Dedifferentiated amniotic fluid mesenchymal stem cell (primary cell): Measurements from ENCODE around the gene TKTL2.

ENCODE experiments used
- DNase-seq: peaks from one replicate; pipeline ENCODE4 v3.0.0-alpha.2; 2016; ENCODE audit errors: extremely low spot score

Gene TKTL2, protein sequence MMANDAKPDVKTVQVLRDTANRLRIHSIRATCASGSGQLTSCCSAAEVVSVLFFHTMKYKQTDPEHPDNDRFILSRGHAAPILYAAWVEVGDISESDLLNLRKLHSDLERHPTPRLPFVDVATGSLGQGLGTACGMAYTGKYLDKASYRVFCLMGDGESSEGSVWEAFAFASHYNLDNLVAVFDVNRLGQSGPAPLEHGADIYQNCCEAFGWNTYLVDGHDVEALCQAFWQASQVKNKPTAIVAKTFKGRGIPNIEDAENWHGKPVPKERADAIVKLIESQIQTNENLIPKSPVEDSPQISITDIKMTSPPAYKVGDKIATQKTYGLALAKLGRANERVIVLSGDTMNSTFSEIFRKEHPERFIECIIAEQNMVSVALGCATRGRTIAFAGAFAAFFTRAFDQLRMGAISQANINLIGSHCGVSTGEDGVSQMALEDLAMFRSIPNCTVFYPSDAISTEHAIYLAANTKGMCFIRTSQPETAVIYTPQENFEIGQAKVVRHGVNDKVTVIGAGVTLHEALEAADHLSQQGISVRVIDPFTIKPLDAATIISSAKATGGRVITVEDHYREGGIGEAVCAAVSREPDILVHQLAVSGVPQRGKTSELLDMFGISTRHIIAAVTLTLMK

DNA sequence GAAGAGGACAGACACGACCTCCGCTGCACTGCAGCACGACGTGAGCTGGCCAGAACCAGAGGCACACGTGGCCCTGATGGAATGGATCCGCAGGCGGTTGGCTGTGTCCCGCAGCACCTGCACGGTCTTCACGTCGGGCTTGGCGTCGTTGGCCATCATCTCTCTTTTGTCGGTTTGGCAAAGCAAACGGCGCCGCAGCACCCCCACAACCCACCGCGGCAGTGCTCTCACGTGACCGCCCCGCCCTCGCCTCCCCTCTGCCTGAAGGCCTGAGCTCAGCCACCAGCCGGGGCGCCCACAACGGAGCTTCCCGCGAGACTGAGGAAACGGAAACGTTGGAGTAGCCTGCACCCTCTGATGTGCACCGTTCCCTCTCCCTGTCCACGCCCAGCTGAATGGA, at the start of gene TKTL2:
Gene TKTL2, minus strand, starts transcription at position 179 of the 400 bp plus-strand sequence. Its CDS starts 20 bp downstream, at position 159.
- no peak for DNase-seq

DNA sequence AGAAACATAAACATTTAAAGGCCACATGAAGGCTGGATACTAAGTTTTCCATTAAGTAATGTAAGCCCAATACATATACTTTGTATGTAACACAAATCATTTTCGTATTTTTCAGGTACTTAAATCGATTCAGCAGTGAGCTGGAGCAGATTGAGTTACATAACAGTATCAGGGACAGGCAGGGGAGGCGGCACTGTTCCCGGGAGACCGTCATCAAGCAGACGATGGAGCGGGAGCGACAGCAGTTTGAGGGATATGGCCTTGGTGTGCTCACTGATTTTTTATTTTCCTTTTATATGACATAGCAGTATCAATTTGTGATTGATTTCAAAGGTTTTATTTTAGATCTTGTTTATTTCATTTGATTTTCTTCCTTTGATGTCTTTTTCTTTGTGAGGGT, 41.6 kb upstream of the TKTL2 start:
- no peak for DNase-seq

GRCh38 chr4:163505374-163505773, 31.8 kb upstream of the TKTL2 start:
- DNase-seq = no peak

GRCh38 chr4:163500586-163500985, 27.0 kb upstream of the TKTL2 start:
- DNase-seq = no peak

GRCh38 chr4:163495900-163496299, 22.3 kb upstream of the TKTL2 start:
- no peak for DNase-seq

DNA sequence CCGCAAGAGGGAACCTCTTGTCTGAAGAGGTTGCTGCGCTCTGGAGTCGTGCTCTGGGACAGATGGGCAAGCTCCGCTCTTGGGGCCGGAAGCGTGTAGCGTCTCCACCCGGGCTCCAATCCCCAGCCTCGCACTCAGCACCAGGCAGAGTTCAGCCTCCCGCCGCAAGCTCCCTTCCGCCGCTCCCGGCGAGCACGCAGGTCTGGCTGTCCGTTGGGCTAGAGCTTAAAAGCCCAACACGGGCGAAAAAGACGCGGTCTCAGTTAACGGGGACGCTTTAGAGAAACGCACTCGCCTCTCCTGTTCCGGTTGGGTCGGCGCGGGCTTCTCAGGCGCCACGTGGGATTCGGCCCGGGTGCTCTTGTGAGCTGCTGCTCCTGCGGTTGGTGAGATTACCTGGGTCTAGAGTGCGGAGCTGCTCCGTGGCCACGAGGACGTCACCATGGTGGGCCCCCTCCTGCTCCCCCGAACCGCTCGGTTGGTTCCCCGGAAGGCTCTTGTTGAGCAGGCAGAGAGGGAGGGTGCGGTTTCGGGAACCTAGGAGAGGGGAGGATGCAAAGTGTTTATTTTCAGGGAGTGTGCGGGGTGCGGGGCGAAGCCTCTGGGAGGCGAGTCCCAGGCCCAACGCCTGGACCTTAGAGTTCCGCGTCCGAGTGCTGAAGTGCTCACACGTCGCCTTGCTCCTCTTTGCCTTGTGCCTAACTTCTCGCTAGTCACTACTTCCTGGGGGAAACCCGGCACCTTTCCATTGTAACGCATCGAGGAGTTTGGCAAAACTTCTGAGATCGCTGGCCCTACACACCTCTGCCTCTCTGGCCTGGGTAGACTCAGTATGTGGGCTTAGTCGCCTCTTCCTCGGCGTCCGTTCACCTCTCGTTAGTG, 21.0 kb upstream of the TKTL2 start, which contains the start of gene TMA16:
Gene TMA16, plus strand, starts transcription at position 331 of the 882 bp plus-strand sequence. Its CDS starts 112 bp downstream, at position 443.
- peak; percentile 92 for DNase-seq

- no peak for DNase-seq
Measured at GRCh38 chr4:163493643-163494359, 20.2 kb upstream of the TKTL2 start.

DNA sequence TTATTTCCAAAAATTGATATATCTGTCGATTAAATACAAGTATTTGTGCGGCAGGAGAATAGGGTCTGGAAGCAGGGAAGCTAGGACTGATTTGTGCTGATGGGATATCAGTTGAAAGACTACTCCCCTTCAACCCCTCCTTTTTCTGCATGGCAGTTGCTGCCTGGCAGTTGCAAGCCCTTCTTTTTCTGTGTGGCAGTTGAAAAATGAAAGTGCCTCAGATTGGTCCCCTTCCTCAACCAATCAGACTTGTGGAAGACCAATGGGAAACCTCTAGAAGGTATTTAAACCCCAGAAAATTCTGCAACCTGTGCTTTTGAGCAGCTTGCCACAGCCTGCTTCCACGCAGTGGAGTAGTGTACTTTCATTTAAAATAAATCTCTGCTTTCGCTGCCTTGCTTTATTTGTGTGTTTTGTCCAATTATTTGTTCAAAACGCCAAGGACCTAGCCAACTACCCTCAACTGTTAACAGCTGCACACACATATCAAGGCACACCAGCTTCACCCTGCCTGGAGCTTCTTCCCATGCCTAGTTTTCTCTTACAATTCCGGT, 19.5 kb upstream of the TKTL2 start:
- no peak for DNase-seq

GRCh38 chr4:163489929-163490328, 16.4 kb upstream of the TKTL2 start:
- DNase-seq = no peak

- DNase-seq = no peak
Measured at GRCh38 chr4:163486321-163486720, 12.8 kb upstream of the TKTL2 start.

GRCh38 chr4:163485589-163485988, 12.0 kb upstream of the TKTL2 start:
- no peak for DNase-seq

- DNase-seq = peak; percentile 33
Measured at GRCh38 chr4:163484906-163485305, 11.4 kb upstream of the TKTL2 start.

DNA sequence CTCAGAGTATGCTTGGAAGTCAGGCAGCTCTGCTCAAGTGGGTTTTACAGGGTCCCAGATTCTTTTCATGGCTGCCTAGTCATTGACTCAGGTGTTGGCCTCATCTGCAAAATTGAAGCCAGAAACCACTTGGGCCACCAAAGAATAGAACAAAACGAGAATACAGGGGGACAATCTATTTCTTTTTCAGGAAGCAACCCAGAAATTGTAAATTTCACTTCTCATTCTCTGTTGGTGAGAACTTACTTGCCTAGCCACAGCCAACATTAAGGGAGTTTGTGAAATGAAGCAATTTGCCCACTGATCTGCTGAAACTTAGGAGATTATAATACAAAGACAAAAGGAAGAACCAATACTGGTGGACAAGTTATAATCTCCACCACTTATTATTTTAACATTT, 8.6 kb upstream of the TKTL2 start:
- no peak for DNase-seq

GRCh38 chr4:163476761-163477438, 3.3 kb upstream of the TKTL2 start:
- DNase-seq = no peak

GRCh38 chr4:163474027-163474426, 473 bp upstream of the TKTL2 start:
- DNase-seq = no peak

DNA sequence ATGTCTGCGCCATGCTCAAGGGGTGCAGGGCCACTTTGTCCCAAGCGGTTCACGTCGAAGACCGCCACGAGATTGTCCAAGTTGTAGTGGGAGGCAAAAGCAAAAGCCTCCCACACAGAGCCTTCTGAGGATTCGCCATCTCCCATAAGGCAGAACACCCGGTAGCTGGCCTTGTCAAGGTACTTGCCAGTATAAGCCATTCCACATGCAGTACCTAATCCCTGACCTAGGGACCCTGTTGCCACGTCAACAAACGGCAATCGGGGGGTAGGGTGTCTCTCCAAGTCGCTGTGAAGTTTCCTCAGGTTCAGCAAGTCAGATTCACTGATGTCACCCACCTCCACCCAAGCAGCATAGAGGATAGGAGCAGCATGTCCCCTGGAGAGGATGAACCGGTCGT, 424 bp downstream of the TKTL2 start:
- no peak for DNase-seq

DNA sequence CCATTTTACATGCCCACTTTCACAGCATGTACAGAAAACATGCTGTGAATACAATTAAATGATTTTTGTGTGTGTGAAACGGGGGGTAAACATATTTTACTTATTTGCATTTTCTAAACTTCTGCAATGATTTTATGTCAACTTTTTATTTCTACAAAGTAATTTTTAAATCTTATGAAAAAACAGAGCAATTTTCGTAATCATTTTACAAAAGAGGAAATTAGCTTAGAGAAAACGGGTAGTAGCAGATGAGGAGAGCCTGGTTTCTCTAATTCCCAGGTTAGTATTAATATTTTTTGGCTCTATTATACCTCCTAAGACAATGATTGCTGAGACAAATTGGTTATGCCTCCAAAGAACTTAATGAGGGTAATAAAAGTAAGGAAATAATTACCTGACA, 3.2 kb downstream of the TKTL2 start:
- DNase-seq = no peak

DNA sequence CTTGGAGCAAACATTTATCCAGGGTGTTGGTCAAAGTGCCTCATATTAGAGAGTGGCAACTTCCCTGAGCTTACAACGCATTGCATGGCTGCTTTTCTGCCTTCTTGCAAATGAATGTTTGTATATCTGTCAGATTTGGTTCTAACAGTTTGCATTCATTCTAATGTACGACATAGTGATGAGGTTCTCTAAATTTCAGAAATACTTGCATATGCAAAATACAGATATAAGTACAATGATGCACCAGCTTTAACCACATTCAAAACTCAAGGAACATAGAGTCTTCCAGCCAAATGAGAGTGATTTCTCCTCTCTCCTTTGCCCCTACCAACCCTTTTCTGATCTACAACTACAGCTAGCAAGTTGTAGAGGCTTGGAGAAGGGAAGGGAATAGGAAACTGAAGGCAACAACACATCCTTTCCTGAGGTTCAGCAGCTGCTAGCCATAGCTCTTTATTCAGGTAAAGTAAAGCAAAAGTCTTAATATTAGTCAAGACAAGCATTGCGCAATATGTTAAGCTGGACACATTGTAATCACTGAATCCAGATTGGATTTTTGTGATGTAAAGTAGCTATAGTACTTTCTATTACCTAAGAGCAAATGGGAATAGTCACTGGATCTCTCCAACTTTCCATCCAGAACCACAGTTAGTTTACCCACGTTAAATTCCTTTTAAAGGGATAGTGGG, 6.3 kb downstream of the TKTL2 start:
- no peak for DNase-seq

DNA sequence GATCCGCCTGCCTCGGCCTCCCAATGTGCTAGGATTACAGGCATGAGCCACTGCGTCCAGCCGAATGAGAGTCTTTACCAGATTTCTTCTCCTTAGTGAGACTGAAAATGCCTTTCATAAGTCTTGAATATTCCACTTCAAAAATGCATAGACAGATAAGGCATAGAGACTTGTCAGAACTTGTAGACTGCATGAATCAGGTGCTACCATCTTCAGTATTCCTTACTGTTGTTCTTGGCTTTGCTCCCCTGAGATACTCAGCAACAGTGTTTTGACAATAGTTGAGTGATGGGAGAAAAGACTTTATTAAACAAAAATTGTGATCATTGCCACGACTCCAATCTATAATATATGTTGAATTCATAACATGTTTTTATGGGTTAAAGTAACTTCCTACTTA, 11.0 kb downstream of the TKTL2 start:
- DNase-seq = no peak

- DNase-seq = no peak
Measured at GRCh38 chr4:163448540-163449203, 24.9 kb downstream of the TKTL2 start.
